Dedifferentiated amniotic fluid mesenchymal stem cell (primary cell): Measurements from ENCODE around the gene RPS15.

Experiments
- DNase-seq: peaks from one replicate; pipeline ENCODE4 v3.0.0-alpha.2; 2016; ENCODE audit errors: extremely low spot score

RPS15 gene

DNA sequence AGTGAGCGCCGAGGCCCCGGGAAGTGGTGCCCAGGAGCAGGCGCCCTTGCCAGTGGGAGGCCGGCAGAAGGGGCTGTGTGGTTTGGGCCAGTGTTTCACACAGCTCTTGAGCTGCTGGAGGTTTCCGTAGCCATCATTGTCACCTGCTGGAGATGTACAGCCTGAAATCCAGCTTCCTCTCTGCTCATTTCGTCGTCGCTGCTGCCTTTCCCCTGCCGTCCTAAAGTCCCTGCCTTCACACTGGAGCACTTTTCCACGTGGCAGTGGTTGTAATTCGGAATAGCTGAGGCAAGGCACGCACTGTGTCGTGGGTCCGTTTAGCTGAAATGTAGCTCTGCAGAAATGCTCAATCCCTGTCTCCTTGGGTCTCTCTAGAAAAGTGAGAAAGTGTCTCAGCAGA lies 17.6 kb upstream of the RPS15 start:
- DNase-seq: no peak

DNA sequence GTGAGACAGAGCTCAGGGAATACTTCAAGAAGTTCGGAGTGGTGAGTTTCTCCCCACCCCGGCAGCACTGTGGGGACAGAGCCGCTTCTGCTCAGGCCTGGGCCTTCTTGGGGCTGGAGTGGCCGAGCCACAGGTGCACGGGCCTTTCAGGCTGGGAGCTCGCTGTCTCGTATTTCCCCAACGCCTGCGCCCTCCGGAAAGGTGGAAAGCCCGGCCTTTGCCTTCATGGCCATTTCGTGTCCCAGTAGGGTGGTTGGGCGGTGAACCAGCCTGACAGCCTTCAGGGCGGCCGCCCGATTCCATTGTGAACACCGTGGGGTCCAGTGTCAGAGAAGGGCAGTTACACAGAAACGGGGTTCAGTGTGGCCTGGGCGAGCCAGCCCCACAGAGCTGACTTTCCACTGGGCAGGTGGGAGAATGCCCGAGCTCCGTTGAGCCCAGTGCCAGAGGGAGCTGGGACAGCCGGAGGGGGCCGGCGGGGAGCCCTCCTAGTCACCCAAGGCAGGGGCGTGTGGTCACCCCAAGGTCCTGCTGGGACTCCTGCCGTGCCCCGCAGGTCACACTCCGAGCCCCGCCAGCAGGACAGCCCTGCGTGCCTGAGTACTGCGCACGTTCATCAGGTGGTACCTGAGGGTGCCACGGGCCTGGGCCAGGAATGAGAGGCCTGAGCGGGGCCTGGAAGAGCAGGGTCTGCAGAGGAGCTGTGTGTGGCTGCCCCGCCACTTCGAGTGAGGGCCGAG lies 16.8 kb upstream of the RPS15 start:
- no peak for DNase-seq

- DNase-seq: no peak
Measured at GRCh38 chr19:1421958-1422305, 16.3 kb upstream of the RPS15 start.

- DNase-seq: no peak
Measured at GRCh38 chr19:1422360-1422759, 15.8 kb upstream of the RPS15 start.

- no peak for DNase-seq
Measured at GRCh38 chr19:1422943-1423342, 15.3 kb upstream of the RPS15 start.

DNA sequence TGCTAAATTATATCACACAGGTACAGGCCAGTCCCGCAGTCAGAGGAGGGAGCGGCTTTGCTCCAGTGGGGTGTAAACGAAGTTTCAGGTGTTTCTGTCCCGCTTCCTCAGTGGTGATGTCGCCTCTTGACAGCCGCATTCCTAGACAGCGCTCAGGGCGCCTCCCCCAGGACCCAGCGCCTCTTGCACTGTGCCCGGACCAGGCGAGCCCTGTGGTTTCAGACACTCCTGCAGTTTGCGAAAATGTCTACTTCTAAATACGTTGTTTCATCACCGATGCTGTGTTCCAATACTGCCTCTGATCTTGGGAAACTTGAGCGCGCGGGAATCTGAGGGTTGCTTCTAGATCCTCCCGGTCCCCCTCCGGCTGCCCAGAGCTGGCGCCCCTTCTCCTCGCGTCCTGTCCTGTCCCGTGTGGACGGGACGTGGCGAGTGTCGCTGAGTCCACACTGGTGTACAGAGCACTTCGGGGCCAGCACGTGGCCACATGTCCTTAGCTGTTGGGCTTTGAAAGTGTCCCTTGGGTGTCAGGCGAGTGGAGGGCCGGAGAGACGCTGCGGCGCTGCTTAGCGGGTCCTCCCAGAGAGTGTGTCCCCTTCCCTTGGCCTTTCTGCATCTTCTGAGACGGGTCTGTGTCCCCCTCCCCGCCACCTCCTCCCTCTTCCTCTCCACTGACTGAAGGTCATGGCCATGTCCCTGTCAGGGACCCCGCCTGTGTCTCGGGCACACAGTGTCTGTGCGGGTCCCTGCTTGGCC lies 14.6 kb upstream of the RPS15 start:
- no peak for DNase-seq

GRCh38 chr19:1424192-1424955 lies 13.8 kb upstream of the RPS15 start:
- DNase-seq: no peak

- no peak for DNase-seq
Measured at GRCh38 chr19:1425102-1425837, 12.9 kb upstream of the RPS15 start.

DNA sequence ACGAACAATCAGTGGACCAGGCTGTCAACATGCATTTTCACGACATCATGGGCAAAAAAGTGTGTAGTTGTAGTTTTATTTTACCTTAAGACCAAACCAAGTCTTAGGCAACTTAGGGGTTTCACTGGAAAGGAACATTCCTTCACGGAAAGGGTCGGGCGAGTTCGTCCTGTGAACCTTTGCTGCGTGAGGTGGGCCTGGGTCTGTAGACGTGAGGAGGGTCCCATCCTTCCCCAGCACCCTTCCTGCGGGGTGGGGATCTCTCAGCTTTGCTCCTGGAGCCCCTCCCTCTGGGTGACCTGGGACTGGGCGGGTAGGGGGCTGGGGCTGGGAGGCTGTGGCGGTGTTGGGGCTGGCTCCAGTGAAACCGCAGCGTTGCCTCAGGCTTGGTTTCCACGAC lies 12.3 kb upstream of the RPS15 start:
- no peak for DNase-seq

DNA sequence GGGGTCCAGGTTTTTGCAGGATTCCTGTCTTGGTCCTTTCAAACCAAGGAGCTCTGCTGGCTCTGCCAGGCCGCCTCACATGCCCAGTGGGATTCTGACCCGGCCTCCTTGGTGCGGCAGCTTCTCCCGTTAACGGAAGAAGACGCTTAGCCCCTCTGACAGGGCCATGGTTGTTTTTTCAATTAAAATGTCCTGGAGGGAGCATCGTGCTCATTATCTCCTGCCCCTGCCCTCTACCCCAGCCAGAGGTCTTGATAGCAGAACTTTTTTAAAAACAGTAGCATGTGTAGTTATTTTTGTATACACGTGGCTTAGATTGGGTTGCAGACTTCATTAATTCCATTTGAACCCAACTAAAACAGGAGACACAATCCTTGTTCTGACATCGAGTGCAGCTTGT lies 11.5 kb upstream of the RPS15 start:
- no peak for DNase-seq

DNA sequence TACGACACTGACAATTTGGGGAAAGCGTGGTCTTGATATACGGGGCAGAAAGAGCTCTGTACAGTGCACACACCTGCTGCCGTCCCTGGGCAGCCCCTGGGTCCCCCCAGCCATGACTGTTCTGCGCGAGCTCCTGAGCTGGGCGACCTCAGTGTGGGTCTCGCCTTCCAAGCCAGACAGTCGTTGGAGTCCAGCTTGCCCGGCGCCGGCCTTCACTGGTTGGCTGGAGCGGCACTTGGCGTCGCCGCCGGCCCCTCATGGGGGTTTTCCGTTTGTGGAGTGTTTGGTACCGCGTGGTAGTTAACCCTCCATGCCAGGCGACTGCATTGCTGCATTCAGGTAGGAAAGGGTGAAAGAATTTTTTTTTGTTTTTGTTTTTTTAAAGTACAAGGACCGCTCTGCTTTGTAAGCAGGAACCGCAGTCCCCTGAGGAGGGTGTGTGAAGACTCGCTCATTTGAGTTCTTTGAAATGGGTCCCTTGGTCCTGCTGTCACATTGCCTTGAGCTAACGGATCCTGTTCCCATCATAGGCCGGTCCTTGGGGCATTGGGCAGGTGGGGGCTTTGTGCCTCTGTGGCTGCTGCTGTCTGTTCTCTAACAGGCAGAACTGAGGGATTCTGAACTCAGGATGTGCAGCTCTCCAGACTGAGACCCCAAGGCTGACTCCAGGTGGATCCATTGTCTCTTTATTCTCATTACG lies 10.8 kb upstream of the RPS15 start:
- DNase-seq: no peak

DNA sequence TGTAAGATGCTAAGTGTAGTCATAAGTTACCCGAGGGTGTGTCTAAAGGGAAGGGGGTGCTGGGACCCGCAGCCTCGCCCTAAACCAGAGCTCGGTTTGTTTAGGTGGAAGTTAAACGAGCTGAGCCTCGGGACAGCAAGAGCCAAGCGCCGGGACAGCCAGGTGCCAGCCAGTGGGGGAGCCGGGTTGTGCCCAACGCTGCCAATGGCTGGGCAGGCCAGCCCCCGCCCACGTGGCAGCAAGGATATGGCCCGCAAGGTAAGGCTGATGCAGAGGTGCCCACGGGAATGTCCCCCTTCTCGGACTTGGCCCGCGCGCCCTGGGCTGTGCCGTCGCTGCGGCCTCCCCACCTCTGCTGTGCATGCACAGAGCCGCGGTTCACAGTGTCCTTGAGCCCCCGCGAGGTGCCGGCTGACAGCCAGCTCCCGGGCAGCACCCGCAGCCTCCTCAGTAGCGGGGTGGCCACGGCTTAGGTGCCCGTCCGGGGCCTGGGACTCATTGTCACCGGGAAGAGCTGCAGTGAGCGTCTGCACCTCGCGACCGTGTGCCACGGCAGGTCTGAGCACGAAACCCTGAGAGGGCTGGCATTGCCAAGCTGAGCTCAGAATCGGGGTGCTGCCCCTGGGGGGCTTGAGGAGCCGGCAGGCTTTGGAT lies 9.3 kb upstream of the RPS15 start:
- DNase-seq: no peak

- DNase-seq: no peak
Measured at GRCh38 chr19:1429750-1430149, 8.4 kb upstream of the RPS15 start.

DNA sequence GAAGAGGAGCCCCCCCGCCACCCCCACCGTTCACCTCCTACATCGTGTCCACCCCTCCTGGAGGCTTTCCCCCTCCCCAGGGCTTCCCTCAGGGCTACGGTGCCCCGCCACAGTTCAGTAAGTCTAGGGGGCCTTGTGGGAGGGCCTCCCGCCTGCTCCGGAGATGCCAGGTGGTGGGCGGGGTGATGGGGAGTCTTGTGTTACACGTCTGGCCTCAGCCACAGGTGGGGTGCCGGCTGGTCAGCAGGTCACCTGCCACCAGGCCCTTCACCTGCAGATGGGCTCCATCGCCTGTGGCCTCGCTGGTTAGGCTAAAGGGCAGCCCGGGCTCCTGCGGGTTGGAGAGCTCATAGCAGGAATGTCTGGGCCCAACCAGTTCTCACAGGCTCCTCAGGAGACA lies 8.0 kb upstream of the RPS15 start:
- no peak for DNase-seq

DNA sequence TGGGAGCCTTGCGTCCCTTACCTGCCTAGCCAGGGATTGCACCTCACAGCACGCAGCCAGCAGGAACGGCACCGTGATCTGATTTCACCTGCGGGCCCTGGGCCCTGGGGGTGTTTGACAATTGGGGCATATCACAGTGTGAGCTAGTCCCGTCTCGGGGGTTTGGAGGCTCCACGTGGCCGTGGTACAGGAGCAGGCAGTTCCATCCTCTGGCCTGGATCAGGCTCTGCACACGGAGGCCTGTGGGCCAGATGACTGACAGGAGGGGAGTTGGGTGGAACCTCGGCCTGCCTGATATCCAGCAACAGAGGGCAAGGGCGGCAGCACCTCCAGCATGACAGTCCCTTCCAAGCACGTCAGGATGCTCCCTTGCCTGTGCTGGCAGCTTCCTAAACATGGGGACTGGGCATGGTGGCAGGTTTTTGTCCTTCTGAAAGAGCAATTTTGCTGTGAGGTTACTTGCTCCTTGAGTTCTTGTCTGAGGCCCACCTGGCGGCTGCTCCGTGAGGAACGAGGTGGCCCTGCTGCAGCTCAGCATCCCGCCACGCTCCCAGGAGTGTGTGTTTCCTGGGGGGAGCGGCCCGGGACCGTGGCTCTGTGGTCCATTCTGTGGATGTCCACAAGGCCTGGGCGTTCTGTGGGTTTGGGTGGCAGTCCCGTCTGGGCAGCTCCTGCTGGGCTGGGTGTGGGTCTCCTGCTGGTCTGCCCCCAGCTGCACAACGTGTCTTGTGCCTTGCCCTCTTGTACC lies 6.3 kb upstream of the RPS15 start:
- DNase-seq: no peak

DNA sequence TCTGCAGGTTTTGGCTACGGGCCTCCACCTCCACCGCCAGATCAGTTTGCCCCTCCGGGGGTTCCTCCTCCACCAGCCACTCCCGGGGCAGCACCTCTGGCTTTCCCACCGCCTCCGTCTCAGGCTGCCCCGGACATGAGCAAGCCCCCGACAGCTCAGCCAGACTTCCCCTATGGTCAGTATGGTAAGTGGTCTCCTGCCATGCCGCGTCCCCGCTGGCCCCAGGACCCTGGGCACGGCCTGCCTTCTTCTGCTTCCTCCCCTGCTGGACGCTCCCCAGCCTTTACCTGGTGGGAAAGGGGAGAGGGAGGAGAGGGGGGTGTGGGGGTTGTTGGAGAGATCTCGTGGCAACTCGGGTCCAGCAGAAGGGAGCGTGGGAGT lies 5.7 kb upstream of the RPS15 start:
- DNase-seq: no peak

DNA sequence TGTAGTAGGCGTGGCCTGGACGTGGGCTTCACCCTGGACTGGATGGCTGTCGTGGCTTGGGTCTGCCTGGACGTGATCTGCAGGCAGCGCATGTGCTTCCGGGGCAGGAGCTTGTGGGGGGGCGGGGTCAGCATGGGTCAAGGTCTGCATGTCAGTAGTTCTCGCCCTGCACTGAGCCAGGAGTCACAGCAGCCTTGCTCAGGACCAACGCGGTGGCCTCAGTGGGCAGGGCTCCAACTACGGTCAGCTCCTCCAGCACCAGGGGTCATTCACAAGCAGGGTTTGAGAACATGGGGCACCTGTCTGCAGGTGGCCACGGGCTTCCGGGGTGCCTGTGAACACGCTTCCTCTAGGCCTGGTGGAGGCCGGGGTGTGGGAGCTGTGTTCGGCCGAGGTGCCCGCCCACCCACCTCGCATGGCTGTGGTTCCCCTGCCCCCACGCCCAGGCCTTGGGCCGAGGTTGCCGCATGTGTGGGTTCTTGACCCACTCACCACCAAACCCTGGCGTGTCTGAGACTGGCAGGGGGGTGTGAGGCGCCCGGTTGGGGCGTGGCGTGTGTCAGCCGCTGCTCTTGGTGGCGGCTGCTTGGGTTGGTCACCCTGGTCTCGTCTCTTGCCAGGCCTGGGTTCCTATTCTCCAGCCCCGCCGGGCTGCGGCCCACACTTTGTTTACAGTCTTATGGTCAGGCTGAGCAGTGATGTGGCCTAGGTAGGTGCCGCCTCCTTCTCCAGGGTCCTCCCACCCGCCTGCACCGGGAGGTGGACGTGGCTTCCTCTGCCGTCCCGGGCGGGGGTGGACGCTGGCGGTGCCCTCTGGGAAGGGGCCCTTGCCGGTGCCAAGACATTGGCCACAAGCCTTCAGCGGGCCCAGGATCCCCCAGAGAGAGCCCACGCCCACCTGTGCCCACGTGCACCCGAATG lies 4.8 kb upstream of the RPS15 start:
- no peak for DNase-seq

DNA sequence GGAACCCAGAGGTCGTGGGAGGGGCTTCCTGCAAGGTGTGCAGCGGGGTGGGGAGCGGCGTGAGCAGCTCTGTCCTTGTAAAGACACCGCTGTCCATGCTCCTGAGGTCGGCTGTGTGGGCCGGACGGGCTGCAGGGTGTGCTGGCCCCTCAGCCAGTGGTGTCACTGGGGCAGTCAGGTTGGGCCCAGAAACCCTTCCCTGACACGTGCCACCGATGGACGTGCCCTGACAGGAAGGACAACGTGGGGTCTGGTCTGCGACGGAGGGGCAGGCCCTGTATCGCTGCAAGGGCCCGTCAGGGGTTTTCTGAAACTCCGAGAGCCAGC lies 4.2 kb upstream of the RPS15 start:
- DNase-seq: no peak

GRCh38 chr19:1434577-1435060 lies 3.6 kb upstream of the RPS15 start:
- DNase-seq: no peak
